ENCODE results near the gene PTPRE.

GRCh38 chr10:128043259-128044045, 136.5 kb downstream of the PTPRE start:
- TF ChIP-seq POLR2A (IDR thresholded peaks at IDR 0.05) (no peak), CTCF (IDR thresholded peaks at IDR 0.05) (no peak)

All from lower leg skin (tissue), 3 donors.